HS-5 (cell line): ENCODE measurements around the gene KLK3.
A peak's percentile ranks its signal among the peaks of the same experiment; 100 is the strongest.
"Not testable (repeated sequence)": the region's sequence is repeated elsewhere in the genome, so short reads cannot be mapped to it uniquely, and the experiment has no call there.

Experiments
- DNase-seq: peaks from one replicate; pipeline ENCODE4 v3.0.0-alpha.2; 2012; ENCODE audit warnings: low read depth

The KLK3 gene

GRCh38 chr19:50861496-50862286 is 7.0 kb downstream of the KLK3 start:
- no peak for DNase-seq

GRCh38 chr19:50869479-50869878 is 14.8 kb downstream of the KLK3 start:
- DNase-seq = no peak

GRCh38 chr19:50870417-50871089 is 15.8 kb downstream of the KLK3 start:
- no peak for DNase-seq

GRCh38 chr19:50873056-50873455 is 18.3 kb downstream of the KLK3 start, which contains the start of gene KLK2:
Gene KLK2 (plus strand): TSS chr19:50873439. CDS start chr19:50873474, 35 bp downstream.
- no peak for DNase-seq

GRCh38 chr19:50874211-50874610 is 19.5 kb downstream of the KLK3 start:
- DNase-seq = no peak

- DNase-seq = no peak
These were observed 21.2 kb downstream of the KLK3 start for GRCh38 chr19:50875795-50876422.

- DNase-seq = no peak
These were observed 21.7 kb downstream of the KLK3 start for GRCh38 chr19:50876456-50876855.

- no peak for DNase-seq
These were observed 22.6 kb downstream of the KLK3 start for GRCh38 chr19:50877338-50877737.

- DNase-seq = no peak
These were observed 24.1 kb downstream of the KLK3 start for GRCh38 chr19:50878851-50879250.

- DNase-seq = no peak
These were observed 25.5 kb downstream of the KLK3 start for GRCh38 chr19:50880241-50880640.

GRCh38 chr19:50882188-50882587 is 27.5 kb downstream of the KLK3 start:
- no peak for DNase-seq

GRCh38 chr19:50889638-50890037 is 34.9 kb downstream of the KLK3 start:
- DNase-seq = no peak

- DNase-seq = peak; percentile 31
These were observed 35.9 kb downstream of the KLK3 start for GRCh38 chr19:50890422-50891252.

GRCh38 chr19:50891253-50891625 is 36.5 kb downstream of the KLK3 start:
- DNase-seq = no peak

- no peak for DNase-seq
These were observed 38.5 kb downstream of the KLK3 start for GRCh38 chr19:50893047-50893736.

GRCh38 chr19:50894478-50895356 is 40.0 kb downstream of the KLK3 start:
- DNase-seq = no peak

GRCh38 chr19:50896089-50896590 is 41.4 kb downstream of the KLK3 start:
- DNase-seq = not testable (repeated sequence)

- DNase-seq = peak; percentile 13
These were observed 42.0 kb downstream of the KLK3 start for GRCh38 chr19:50896591-50897190.

GRCh38 chr19:50897191-50897607 is 42.5 kb downstream of the KLK3 start:
- DNase-seq = no peak

GRCh38 chr19:50897612-50898011 is 42.9 kb downstream of the KLK3 start:
- DNase-seq = no peak
